NT2/D1 (cell line): Measurements from ENCODE around the gene CRELD1.

Source experiments
- SUZ12 ChIP-seq: IDR thresholded peaks from 2 replicates; pipeline ENCODE4 v1.6.1; 2011; ENCODE audit not compliant: insufficient read length, insufficient read depth; ENCODE audit errors: extremely low read depth
- YY1 ChIP-seq: IDR thresholded peaks from 2 replicates; pipeline ENCODE4 v1.6.1; 2011; ENCODE audit not compliant: insufficient read length, insufficient read depth
- ZNF274 ChIP-seq: IDR thresholded peaks from 2 replicates; pipeline ENCODE4 v1.6.1; 2011; ENCODE audit warnings: mild to moderate bottlenecking, low read depth, low read length

DNA sequence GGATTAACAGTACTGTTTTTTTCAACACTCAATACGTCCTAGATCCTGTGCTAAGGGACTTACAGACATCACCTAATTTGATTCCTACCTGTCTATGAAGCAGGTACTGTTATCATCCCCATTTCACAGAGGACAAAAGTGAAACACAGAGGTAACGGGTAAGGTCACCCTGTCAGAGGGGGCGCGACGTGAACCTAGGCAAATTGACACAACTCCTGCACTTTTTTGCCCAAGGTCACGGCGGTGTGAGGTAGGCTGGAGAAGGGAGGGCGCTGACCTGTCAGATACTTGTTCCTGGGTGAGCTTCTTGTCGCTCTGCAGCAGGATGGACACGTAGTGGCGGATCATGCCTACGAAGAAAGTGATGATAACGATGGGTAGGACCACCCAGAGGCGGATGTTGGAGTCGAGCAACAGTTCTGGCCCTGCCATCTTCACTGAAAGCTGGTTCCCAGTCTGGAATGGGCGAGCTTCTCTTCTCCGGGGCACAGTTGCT lies 52.6 kb downstream of the CRELD1 start:
- no peak for TF ChIP-seq YY1
- no peak for TF ChIP-seq SUZ12
- TF ChIP-seq ZNF274, result no peak
